Stimulated activated naive CD8-positive, alpha-beta T cell treated with anti-CD3 and anti-CD28 coated beads, Interleukin-15, Interleukin-2, amounts not matched to agents 100 ng/mL and 50 ng/mL, for 24 hours (primary cell): ENCODE results near the gene SINHCAF.
"Not testable (repeated sequence)": the region's sequence is repeated elsewhere in the genome, so short reads cannot be mapped to it uniquely, and the experiment has no call there.

Source experiments
- H3K27ac Mint-ChIP-seq: one replicate; pipeline ENCODE4 v1.8.0; 2021; ENCODE audit warnings: mild to moderate bottlenecking, mixed read lengths
- H3K27me3 Mint-ChIP-seq: one replicate; pipeline ENCODE4 v1.8.0; 2021; ENCODE audit warnings: mixed read lengths
- H3K36me3 Mint-ChIP-seq: one replicate; pipeline ENCODE4 v1.8.0; 2021; ENCODE audit warnings: low read depth, mixed read lengths
- H3K4me1 Mint-ChIP-seq: one replicate; pipeline ENCODE4 v1.8.0; 2021; ENCODE audit warnings: low read depth, mixed read lengths
- H3K4me3 Mint-ChIP-seq: one replicate; pipeline ENCODE4 v1.8.0; 2021; ENCODE audit warnings: mild to moderate bottlenecking, mixed read lengths
- H3K9me3 Mint-ChIP-seq: one replicate; pipeline ENCODE4 v1.8.0; 2021; ENCODE audit warnings: mixed read lengths

SINHCAF gene

GRCh38 chr12:31245822-31246469 is 80.0 kb downstream of the SINHCAF start:
- H3K27ac Mint-ChIP-seq = no peak overlapping the region
- peaks cover under 1% of the 10 kb centered on the region for H3K27me3 Mint-ChIP-seq
- H3K9me3 Mint-ChIP-seq = no peaks in the 10 kb centered on the region
- H3K4me3 Mint-ChIP-seq = no peak overlapping the region
- H3K36me3 Mint-ChIP-seq = no peaks in the 10 kb centered on the region
- H3K4me1 Mint-ChIP-seq = no peaks in the 10 kb centered on the region

- not testable (repeated sequence) for H3K27ac Mint-ChIP-seq, H3K4me3 Mint-ChIP-seq, H3K4me1 Mint-ChIP-seq, H3K36me3 Mint-ChIP-seq, H3K9me3 Mint-ChIP-seq
- peaks cover 19% of the 10 kb centered on the region for H3K27me3 Mint-ChIP-seq
These were observed 83.5 kb downstream of the SINHCAF start for GRCh38 chr12:31242418-31242817.

- no peak overlapping the region for H3K27ac Mint-ChIP-seq
- no peak overlapping the region for H3K4me3 Mint-ChIP-seq
- no peaks in the 10 kb centered on the region for H3K36me3 Mint-ChIP-seq
- H3K4me1 Mint-ChIP-seq = peaks cover 3% of the 10 kb centered on the region
- peaks cover 32% of the 10 kb centered on the region for H3K27me3 Mint-ChIP-seq
- no peaks in the 10 kb centered on the region for H3K9me3 Mint-ChIP-seq
These were observed 87.1 kb downstream of the SINHCAF start for GRCh38 chr12:31238764-31239387.

- H3K27me3 Mint-ChIP-seq = peaks cover 33% of the 10 kb centered on the region
- H3K4me1 Mint-ChIP-seq, H3K9me3 Mint-ChIP-seq, H3K4me3 Mint-ChIP-seq, H3K27ac Mint-ChIP-seq, H3K36me3 Mint-ChIP-seq: not testable (repeated sequence)
These were observed 87.6 kb downstream of the SINHCAF start for GRCh38 chr12:31238333-31238732.

- H3K9me3 Mint-ChIP-seq = no peaks in the 10 kb centered on the region
- H3K4me3 Mint-ChIP-seq = no peak overlapping the region
- H3K27me3 Mint-ChIP-seq = peaks cover 36% of the 10 kb centered on the region
- H3K36me3 Mint-ChIP-seq = no peaks in the 10 kb centered on the region
- peaks cover 3% of the 10 kb centered on the region for H3K4me1 Mint-ChIP-seq
- no peak overlapping the region for H3K27ac Mint-ChIP-seq
These were observed 88.8 kb downstream of the SINHCAF start for GRCh38 chr12:31236998-31237637.

DNA sequence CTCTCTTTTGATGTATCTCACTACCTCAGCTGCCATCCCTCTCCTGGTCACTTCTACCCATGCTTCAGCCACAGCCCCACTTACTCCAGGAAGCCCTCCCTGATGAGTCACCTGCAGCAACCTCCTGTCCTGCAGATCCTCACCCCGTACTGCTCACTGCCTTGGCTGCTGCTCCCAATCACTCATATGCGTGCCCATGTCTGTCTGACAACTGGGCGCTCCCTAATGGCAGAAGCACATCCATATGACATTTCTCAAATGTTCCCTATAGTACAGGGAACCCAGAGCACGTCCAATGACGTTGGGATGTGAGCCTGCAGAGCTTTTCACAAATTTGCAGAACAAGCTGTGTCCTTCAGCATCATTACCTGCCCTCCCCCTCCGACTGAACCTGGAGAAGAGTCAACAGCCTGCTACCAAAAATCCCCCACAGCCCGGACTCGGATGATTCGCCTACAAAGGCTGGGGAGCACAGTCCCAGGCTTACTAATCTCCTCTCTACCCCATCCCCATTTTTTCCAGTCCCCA is 90.0 kb downstream of the SINHCAF start:
- H3K27ac Mint-ChIP-seq = no peak overlapping the region
- H3K36me3 Mint-ChIP-seq = no peaks in the 10 kb centered on the region
- H3K4me1 Mint-ChIP-seq = peaks cover 3% of the 10 kb centered on the region
- H3K9me3 Mint-ChIP-seq = no peaks in the 10 kb centered on the region
- H3K4me3 Mint-ChIP-seq = no peak overlapping the region
- peaks cover 35% of the 10 kb centered on the region for H3K27me3 Mint-ChIP-seq

DNA sequence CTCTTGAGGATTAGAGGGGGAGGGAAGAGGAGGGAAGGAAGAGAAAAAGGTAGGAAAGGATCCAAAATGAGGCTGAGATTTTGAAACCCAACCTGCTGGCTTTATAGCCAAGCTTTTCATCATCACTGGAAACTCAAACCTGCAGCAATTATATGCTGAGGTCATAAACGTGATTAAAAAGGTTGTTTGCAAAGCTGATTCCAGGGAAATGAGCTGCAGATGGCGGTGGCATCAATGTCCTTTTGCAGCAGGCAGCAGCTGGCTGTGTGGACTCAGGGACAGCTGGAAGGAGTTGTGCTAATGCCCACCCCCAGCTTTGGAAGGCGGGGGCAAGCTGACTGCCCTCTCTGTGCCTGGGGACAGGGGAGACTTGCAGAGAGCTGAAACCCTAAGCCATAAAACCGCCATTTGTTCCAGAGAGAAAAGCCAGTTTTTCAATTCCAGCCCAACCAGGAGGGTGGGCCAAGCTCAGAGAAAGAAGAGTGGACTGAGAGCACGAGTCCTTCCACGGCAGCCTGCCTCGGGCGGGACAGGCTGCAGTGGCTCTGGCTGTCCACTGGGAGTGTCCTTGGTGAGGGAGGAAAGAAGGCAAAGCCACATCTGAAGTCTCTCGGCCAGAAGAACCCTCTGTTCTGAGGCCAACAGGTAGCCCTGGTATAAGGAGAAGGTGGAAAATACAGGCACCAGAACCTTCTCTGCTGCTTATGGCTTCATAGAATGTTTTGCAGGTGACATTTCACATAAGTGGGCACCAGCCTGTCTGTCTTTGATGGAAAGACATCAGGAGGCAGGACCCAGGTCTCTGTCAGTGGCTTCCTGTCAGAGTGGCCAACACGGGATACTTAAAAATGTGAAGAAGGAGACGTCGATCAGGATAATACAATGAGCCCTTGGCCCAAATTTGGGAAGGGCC is 90.7 kb downstream of the SINHCAF start:
- H3K4me3 Mint-ChIP-seq = no peak overlapping the region

GRCh38 chr12:31234053-31234840 is 91.7 kb downstream of the SINHCAF start:
- Mint-ChIP-seq H3K36me3 (no peaks in the 10 kb centered on the region), H3K27me3 (peaks cover 28% of the 10 kb centered on the region), H3K4me3 (no peak overlapping the region), H3K4me1 (peaks cover 3% of the 10 kb centered on the region), H3K27ac (no peak overlapping the region), H3K9me3 (no peaks in the 10 kb centered on the region)

More for the DNA sequence above, 90.7 kb downstream of the SINHCAF start:
- Mint-ChIP-seq H3K4me1 (peaks cover 3% of the 10 kb centered on the region), H3K36me3 (no peaks in the 10 kb centered on the region), H3K27ac (no peak overlapping the region), H3K9me3 (no peaks in the 10 kb centered on the region), H3K27me3 (peaks cover 28% of the 10 kb centered on the region)

GRCh38 chr12:31233061-31233730 is 92.8 kb downstream of the SINHCAF start:
- Mint-ChIP-seq H3K9me3 (no peaks in the 10 kb centered on the region), H3K27ac (no peak overlapping the region), H3K4me1 (no peaks in the 10 kb centered on the region), H3K36me3 (no peaks in the 10 kb centered on the region), H3K4me3 (no peak overlapping the region), H3K27me3 (peaks cover 24% of the 10 kb centered on the region)

- Mint-ChIP-seq H3K9me3 (no peaks in the 10 kb centered on the region), H3K36me3 (no peaks in the 10 kb centered on the region), H3K4me3 (no peak overlapping the region), H3K4me1 (no peaks in the 10 kb centered on the region), H3K27ac (no peak overlapping the region), H3K27me3 (peaks cover 17% of the 10 kb centered on the region)
These were observed 93.5 kb downstream of the SINHCAF start for GRCh38 chr12:31232361-31232965.

DNA sequence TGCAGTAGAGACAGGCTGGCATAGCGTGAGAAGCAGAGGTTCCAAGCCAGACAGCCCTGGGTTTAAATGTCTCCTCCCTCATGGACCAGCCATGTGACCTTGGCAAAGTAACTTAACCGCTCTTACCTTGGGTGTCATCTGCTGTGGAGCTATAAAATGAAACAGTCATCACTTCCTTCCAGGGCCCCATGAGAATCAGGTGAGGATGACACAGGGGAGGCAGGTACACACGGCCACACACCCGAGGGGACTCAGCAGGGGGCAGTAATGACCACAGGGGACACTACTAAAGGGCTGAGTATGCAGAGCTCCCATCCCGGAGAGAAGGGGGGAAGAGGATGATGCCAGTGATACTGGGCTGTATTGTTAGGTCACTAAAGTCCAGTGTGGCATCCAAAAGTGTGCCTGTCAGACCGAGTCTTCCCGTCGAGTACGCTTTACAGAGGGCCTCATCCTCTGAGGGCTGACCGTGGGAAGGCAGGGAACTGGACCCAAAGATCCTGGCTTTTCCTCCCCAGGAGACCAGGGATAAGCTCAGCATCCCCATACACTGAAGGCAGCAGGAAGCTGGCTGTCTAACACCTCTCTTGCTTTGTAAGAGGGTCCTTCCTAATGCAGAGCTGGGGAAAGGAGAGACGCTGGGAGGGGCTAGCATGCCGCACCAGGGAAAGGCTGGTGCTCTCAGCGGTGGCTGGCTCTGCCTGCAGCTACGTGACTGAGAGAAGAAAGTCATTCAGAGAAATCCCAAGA is 94.2 kb downstream of the SINHCAF start:
- H3K36me3 Mint-ChIP-seq = no peaks in the 10 kb centered on the region
- H3K27me3 Mint-ChIP-seq = peaks cover 11% of the 10 kb centered on the region
- H3K9me3 Mint-ChIP-seq = no peaks in the 10 kb centered on the region
- H3K4me3 Mint-ChIP-seq = no peak overlapping the region
- H3K27ac Mint-ChIP-seq = no peak overlapping the region
- no peaks in the 10 kb centered on the region for H3K4me1 Mint-ChIP-seq
